ENCODE data around the gene TSHZ2. TPM values are rescaled to one million over a fixed set of nuclear protein-coding genes. Genes with fewer than 3 reads are reported as not detected.

Gene TSHZ2
- total and polyA plus RNA-seq, 2 experiments from 2014 or later, result 1.1 to 5.2 TPM

GRCh38 chr20:53179749-53180148 is 207.6 kb downstream of the TSHZ2 start:
- H3K27me3 ChIP-seq, result no peaks in the 10 kb centered on the region
- no peaks in the 10 kb centered on the region for H3K9me2 ChIP-seq (replicated peaks; ENCODE audit: insufficient read depth)
- no peak overlapping the region for H3K4me2 ChIP-seq
- no peaks in the 10 kb centered on the region for H3K9me3 ChIP-seq (ENCODE audit: low read depth)
- no peaks in the 10 kb centered on the region for H3K36me3 ChIP-seq (replicated peaks; ENCODE audit: insufficient read depth, low read depth)
- no peaks in the 10 kb centered on the region for H3K4me1 ChIP-seq (ENCODE audit: insufficient read depth)
- H3K27ac ChIP-seq, result no peak overlapping the region
- 94% methylated on average over 10 of the region's 10 CpGs for WGBS (ENCODE audit: low lambda C conversion rate, missing lambda C conversion rate)
- H4K20me1 ChIP-seq (ENCODE audit: insufficient read depth, poor library complexity, severe bottlenecking), result no peaks in the 10 kb centered on the region
- no peak for DNase-seq (ENCODE audit: low spot score)
- H3K4me3 ChIP-seq, result no peak overlapping the region
- TF ChIP-seq CTCF (IDR thresholded peaks at IDR 0.05; ENCODE audit: poor library complexity) (no peak), EZH2phosphoT487 (IDR thresholded peaks at IDR 0.05; ENCODE audit: low read depth, severe bottlenecking, unreplicated experiment) (no peak), EZH2 (IDR thresholded peaks at IDR 0.05; ENCODE audit: borderline replicate concordance) (no peak)
- no peak overlapping the region for H2AFZ ChIP-seq
- H3K79me2 ChIP-seq, result no peaks in the 10 kb centered on the region

GRCh38 chr20:53180928-53181362 is 208.8 kb downstream of the TSHZ2 start:
- no peak overlapping the region for H2AFZ ChIP-seq
- H3K27me3 ChIP-seq, result no peaks in the 10 kb centered on the region
- no peak overlapping the region for H3K4me3 ChIP-seq
- DNase-seq (ENCODE audit: low spot score), result no peak
- 70% methylated on average over 4 of the region's 4 CpGs for WGBS (ENCODE audit: low lambda C conversion rate, missing lambda C conversion rate)
- H3K36me3 ChIP-seq (replicated peaks; ENCODE audit: insufficient read depth, low read depth), result no peaks in the 10 kb centered on the region
- H3K9me3 ChIP-seq (ENCODE audit: low read depth), result no peaks in the 10 kb centered on the region
- no peaks in the 10 kb centered on the region for H4K20me1 ChIP-seq (ENCODE audit: insufficient read depth, poor library complexity, severe bottlenecking)
- no peak for TF ChIP-seq EZH2 (IDR thresholded peaks at IDR 0.05; ENCODE audit: borderline replicate concordance)
- no peak for TF ChIP-seq EZH2phosphoT487 (IDR thresholded peaks at IDR 0.05; ENCODE audit: low read depth, severe bottlenecking, unreplicated experiment)
- TF ChIP-seq CTCF (IDR thresholded peaks at IDR 0.05; ENCODE audit: poor library complexity), result no peak
- H3K4me2 ChIP-seq, result no peak overlapping the region
- no peaks in the 10 kb centered on the region for H3K4me1 ChIP-seq (ENCODE audit: insufficient read depth)
- H3K27ac ChIP-seq, result no peak overlapping the region
- no peaks in the 10 kb centered on the region for H3K79me2 ChIP-seq
- no peaks in the 10 kb centered on the region for H3K9me2 ChIP-seq (replicated peaks; ENCODE audit: insufficient read depth)

GRCh38 chr20:53181866-53182376 is 209.8 kb downstream of the TSHZ2 start:
- no peak for TF ChIP-seq EZH2 (IDR thresholded peaks at IDR 0.05; ENCODE audit: borderline replicate concordance)
- Histone ChIP-seq H3K79me2 (no peaks in the 10 kb centered on the region), H3K4me1 (ENCODE audit: insufficient read depth) (no peaks in the 10 kb centered on the region), H3K36me3 (replicated peaks; ENCODE audit: insufficient read depth, low read depth) (no peaks in the 10 kb centered on the region), H3K27me3 (no peaks in the 10 kb centered on the region), H3K4me2 (no peak overlapping the region), H3K9me2 (replicated peaks; ENCODE audit: insufficient read depth) (no peaks in the 10 kb centered on the region), H3K4me3 (no peak overlapping the region), H2AFZ (no peak overlapping the region), H4K20me1 (ENCODE audit: insufficient read depth, poor library complexity, severe bottlenecking) (no peaks in the 10 kb centered on the region), H3K27ac (no peak overlapping the region), H3K9me3 (ENCODE audit: low read depth) (no peaks in the 10 kb centered on the region)
- 94% methylated on average over 3 of the region's 3 CpGs for WGBS (ENCODE audit: low lambda C conversion rate, missing lambda C conversion rate)
- DNase-seq (ENCODE audit: low spot score), result no peak

GRCh38 chr20:53183181-53183580 is 211.0 kb downstream of the TSHZ2 start:
- H4K20me1 ChIP-seq (ENCODE audit: insufficient read depth, poor library complexity, severe bottlenecking), result no peaks in the 10 kb centered on the region
- H3K36me3 ChIP-seq (replicated peaks; ENCODE audit: insufficient read depth, low read depth), result no peaks in the 10 kb centered on the region
- TF ChIP-seq EZH2 (IDR thresholded peaks at IDR 0.05; ENCODE audit: borderline replicate concordance) (no peak), EZH2phosphoT487 (IDR thresholded peaks at IDR 0.05; ENCODE audit: low read depth, severe bottlenecking, unreplicated experiment) (no peak), CTCF (IDR thresholded peaks at IDR 0.05; ENCODE audit: poor library complexity) (no peak)
- no peaks in the 10 kb centered on the region for H3K79me2 ChIP-seq
- H3K4me3 ChIP-seq, result no peak overlapping the region
- no peak for DNase-seq (ENCODE audit: low spot score)
- no peaks in the 10 kb centered on the region for H3K9me3 ChIP-seq (ENCODE audit: low read depth)
- WGBS (ENCODE audit: low lambda C conversion rate, missing lambda C conversion rate), result 89% methylated on average over 6 of the region's 6 CpGs
- no peaks in the 10 kb centered on the region for H3K4me1 ChIP-seq (ENCODE audit: insufficient read depth)
- H3K4me2 ChIP-seq, result no peak overlapping the region
- H3K9me2 ChIP-seq (replicated peaks; ENCODE audit: insufficient read depth), result no peaks in the 10 kb centered on the region
- no peaks in the 10 kb centered on the region for H3K27me3 ChIP-seq
- H2AFZ ChIP-seq, result no peak overlapping the region
- no peak overlapping the region for H3K27ac ChIP-seq
